CD4-positive, alpha-beta T cell treated with Interleukin-10 for 1 hour (primary cell): Measurements from ENCODE around the gene EIF5A2.
"Not testable (repeated sequence)": the region's sequence is repeated elsewhere in the genome, so short reads cannot be mapped to it uniquely, and the experiment has no call there.

Experiments used
- DNase-seq: peaks from one replicate; pipeline ENCODE4 v3.0.0-alpha.2; 2020

The EIF5A2 gene

GRCh38 chr3:170908235-170909116 lies at the start of gene EIF5A2:
Gene EIF5A2 (minus strand): TSS chr3:170908637. CDS start chr3:170907806, 831 bp downstream.
- peak; percentile 97 for DNase-seq

GRCh38 chr3:170956647-170957046 lies 48.2 kb upstream of the EIF5A2 start:
- no peak for DNase-seq

DNA sequence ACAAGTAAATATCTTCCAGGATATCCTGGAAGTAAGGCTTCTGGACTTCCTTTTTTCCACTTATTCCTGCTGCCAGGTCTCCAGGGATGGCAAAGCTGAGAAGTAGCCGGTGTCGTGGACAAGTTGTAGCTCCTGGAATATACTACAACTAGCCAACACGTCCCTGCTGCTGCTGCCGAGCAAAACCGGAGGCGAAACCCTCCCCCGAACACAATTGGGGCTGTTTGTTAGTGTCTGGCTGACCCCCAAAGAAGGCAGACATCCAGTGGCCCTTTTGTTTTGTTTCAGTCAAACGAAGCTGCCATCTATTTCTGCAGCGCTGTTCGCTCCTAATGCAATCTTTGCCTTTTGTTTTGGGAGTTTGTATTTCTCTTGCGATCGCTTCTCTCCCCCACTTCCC lies 45.3 kb upstream of the EIF5A2 start:
- no peak for DNase-seq

GRCh38 chr3:170953229-170953628 lies 44.8 kb upstream of the EIF5A2 start:
- no peak for DNase-seq

GRCh38 chr3:170949211-170949610 lies 40.8 kb upstream of the EIF5A2 start:
- no peak for DNase-seq

GRCh38 chr3:170947018-170947769 lies 38.8 kb upstream of the EIF5A2 start:
- no peak for DNase-seq

DNA sequence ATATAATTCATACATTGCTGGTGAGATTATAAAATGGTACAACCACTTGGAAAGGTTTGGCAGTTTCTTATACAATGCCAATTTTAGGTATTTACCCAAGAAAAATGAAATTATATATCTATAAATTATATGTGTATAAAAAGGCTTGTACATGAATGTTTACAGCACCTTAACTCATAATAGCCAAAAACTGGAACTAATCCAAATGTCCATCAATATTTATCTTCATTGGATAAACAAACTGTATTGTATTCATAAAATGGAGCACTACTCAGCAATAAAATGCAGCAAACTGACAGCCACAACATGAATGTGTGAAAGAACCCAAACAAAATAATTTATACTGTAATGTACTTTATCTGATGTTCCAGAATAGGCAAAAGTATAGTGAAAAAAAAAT lies 33.6 kb upstream of the EIF5A2 start:
- no peak for DNase-seq

GRCh38 chr3:170941551-170941950 lies 33.1 kb upstream of the EIF5A2 start:
- DNase-seq, result no peak

DNA sequence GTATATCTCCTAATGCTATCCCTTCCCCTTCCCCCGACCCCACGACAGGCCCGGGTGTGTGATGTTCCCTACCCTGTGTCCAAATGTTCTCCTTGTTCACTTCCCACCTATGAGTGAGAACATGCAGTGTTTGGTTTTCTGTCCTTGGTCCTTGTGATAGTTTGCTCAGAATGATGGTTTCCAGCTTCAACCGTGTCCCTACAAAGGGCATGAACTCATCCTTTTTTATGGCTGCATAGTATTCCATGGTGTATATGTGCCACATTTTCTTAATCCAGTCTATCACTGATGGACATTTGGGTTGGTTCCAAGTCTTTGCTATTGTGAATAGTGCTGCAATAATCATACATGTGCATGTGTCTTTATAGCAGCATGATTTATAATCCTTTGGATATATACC lies 24.6 kb upstream of the EIF5A2 start:
- DNase-seq, result not testable (repeated sequence)

DNA sequence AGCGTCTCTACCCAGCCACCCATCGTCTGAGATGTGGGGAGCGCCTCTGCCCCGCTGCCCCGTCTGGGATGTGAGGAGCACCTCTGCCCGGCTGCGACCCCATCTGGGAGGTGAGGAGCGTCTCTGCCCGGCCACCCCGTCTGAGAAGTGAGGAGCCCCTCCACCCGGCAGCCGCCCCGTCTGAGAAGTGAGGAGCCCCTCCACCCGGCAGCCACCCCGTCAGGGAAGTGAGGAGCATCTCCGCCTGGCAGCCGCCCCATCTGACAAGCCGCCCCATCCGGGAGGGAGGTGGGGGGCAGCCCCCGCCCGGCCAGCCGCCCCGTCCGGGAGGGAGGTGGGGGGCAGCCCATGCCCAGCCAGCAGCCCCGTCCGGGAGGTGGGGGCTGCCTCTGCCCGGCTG lies 15.1 kb upstream of the EIF5A2 start:
- DNase-seq, result not testable (repeated sequence)

GRCh38 chr3:170918715-170919114 lies 10.3 kb upstream of the EIF5A2 start:
- no peak for DNase-seq

- no peak for DNase-seq
Observed at GRCh38 chr3:170914690-170915089, 6.3 kb upstream of the EIF5A2 start.

DNA sequence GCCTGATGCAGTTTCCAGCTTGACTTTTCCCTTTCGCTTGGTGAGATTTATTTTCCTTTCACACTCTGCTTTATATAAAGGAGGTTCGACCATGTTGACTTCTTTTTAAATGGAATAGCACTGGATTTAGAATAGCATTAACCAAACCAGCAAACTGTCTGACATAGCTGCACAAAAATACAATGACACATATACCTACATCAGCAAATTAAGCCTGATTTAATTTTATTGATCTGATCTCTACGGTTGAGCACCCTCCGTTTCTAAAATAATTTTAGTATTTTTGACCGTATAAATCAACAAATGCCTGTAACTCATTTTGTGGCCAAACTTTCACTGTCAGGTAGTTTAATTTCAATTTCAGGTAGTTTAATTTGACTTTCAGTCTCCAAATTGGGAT lies 5.8 kb upstream of the EIF5A2 start:
- DNase-seq, result no peak

- no peak for DNase-seq
Observed at GRCh38 chr3:170911051-170911450, 2.6 kb upstream of the EIF5A2 start.

DNA sequence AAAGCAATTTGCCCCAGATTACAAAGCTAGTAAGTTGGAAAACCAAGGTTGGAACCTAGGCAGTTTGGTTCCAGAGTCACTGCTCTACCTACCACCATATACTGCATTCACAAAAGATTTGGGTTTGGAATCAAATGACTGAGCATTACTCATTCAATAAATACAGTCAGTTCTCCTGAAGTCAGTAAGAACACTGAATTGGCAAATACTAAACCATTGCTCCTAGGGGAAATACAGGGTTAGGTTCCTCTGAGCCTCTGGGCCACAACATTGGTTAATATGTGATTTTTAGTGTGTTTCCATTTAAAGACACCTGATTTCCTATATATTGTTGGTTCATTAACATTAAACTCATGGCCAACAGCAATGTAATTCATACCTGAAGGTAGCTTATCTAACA lies 2.1 kb upstream of the EIF5A2 start:
- DNase-seq, result no peak

GRCh38 chr3:170909129-170909903 lies 879 bp upstream of the EIF5A2 start:
- DNase-seq, result no peak

DNA sequence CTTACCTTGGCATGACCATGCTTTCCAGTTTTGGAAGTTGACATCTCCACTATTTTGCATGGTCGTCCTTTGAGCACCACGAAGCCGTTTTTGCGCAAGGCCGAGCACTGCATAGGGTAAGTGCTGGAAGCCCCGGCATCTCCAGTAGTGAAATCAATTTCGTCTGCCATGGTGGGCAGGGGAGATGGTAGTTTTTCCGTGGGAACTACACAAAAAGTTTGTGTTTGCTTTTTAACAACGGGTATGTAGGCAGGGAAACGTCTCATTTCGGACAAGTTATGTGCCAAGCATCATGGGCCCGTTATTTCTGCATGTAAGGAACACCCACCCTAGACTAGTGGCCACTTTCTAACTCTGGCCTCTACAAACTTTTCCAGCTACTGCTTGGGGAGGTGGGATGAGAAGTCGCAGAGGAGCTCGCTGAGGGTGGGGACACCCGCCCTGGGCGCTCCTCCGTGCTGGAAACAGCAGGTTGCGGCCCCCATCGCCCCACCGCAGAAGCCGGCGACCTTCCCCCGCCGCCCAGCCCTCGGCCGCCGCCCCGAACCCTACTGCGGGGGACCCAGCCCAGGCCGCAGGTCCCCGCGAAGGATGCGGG lies 701 bp downstream of the EIF5A2 start:
- DNase-seq, result no peak

DNA sequence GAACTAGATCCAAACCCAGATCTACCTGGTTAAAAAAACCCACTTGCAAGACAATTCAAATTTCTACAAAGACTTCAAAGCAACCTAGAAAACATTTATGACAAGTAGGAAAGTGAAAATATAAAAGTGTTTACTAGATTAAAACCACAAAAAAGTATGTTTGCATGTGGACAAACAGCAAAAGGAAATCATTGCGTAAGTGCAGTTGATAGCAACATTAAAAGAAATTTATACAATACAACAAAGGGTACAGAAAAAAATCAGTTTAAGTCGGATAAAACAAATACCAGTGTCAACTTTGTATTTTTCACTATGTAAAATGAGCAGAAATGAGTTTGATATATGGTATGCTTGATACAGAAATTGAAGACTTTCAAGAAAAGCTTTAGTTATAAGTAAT lies 2.6 kb downstream of the EIF5A2 start:
- DNase-seq, result no peak

DNA sequence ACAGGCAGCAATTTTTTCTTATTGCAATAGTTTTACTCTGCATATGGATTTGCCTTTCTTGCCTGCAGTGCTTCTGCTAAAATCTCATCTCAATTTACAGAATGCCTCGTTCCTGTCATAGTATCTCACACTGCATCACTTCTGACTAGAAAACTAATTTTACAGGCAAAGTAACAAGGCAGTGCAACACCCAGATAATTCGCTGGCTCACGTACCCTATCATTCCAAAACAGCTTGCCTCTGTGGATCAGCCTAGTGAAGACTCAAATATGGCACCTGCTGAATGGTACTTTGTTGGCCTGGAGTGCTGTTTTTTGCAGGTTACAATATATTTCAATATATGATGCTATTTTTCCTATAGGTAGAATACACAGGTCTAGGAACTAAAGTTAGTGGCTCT lies 5.3 kb downstream of the EIF5A2 start:
- DNase-seq, result no peak

DNA sequence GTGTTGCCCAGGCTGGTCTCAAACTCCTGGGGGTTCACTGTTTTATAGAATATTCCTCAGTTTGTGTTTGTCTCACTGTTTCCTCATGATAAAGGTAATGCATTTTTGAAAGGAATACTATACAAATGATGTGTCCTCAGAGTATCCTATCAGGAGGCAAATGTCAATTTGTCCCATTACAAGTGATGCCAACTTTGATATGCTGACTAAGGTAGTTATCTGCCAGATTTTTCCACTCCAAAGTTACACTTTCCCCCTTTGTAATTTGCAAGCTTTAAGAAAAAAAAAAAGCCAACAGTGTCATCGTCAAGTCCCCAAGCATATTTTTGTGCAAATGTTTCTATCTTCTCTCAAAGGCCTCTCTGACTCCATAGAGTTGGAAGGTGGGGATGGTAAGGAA lies 9.0 kb downstream of the EIF5A2 start:
- no peak for DNase-seq

- no peak for DNase-seq
Observed at GRCh38 chr3:170897978-170898377, 10.5 kb downstream of the EIF5A2 start.

DNA sequence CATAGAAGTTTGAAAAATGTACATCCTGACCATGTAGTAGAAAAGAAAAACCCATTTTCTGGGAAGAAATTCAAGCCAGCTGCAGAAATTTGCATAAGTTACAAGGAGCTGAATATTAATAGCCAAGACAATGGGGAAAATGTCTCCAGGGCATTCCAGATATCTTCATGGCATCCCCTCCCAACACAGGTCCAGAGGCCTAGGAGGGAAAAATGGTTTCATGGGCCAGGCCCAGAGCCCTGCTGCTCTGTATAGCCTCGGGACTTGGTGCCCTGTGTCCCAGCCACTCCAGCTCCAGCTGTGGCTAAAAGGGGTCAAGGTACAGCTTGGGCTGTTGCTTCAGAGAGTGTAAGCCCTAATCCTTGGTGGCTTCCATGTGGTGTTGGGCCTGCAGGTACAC lies 11.2 kb downstream of the EIF5A2 start:
- not testable (repeated sequence) for DNase-seq

DNA sequence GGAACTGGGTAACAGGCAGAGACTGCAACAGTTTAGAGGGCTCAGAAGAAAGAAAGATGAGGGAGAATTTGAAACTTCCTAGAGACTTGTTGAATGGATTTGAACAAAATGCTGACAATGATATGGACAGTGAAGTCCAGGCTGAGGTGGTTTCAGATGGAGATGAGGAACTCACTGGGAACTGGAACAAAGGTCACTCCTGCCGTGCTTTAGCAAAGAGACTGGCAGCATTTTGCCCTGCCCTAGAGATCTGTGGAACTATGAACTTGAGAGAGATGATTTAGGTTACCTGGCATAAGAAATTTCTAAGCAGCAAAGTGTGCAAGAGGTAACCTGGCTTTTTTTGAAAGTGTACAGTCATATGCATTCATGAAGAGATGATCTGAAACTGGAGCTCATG lies 11.7 kb downstream of the EIF5A2 start:
- no peak for DNase-seq
